Hepatocyte (in vitro differentiated cells): ENCODE measurements around the gene XXYLT1. TPM values are rescaled to one million over a fixed set of nuclear protein-coding genes. Genes with fewer than 3 reads are reported as not detected.

Experiments used
- DNase-seq: peaks from one replicate; pipeline ENCODE4 v3.0.0-alpha.2; 2016; ENCODE audit warnings: low spot score
- H2AFZ ChIP-seq: fragments of 200-600 bp; sonication (generic); 2 replicates; pipeline ENCODE4 v1.6.0; 2016; ENCODE audit warnings: antibody characterized with exemption, mild to moderate bottlenecking
- H3K27ac ChIP-seq: fragments of 200-600 bp; sonication (generic); 2 replicates; pipeline ENCODE4 v1.5.1; 2016; ENCODE audit warnings: mild to moderate bottlenecking
- H3K27me3 ChIP-seq: fragments of 200-600 bp; sonication (generic); 2 replicates; pipeline ENCODE4 v1.6.1; 2016
- H3K36me3 ChIP-seq: fragments of 200-600 bp; sonication (generic); replicated peaks from 2 replicates; pipeline ENCODE4 v1.5.1; 2016; ENCODE audit warnings: low read depth; ENCODE audit not compliant: insufficient read depth
- H3K4me1 ChIP-seq: fragments of 200-600 bp; sonication (generic); 2 replicates; pipeline ENCODE4 v1.5.1; 2016; ENCODE audit warnings: mild to moderate bottlenecking, moderate library complexity; ENCODE audit not compliant: insufficient read depth
- H3K4me2 ChIP-seq: fragments of 200-600 bp; sonication (generic); 2 replicates; pipeline ENCODE4 v1.6.0; 2016
- H3K4me3 ChIP-seq: fragments of 200-600 bp; sonication (generic); 2 replicates; pipeline ENCODE4 v1.5.1; 2016; ENCODE audit warnings: mild to moderate bottlenecking
- H3K79me2 ChIP-seq: fragments of 200-600 bp; sonication (generic); 2 replicates; pipeline ENCODE4 v1.6.0; 2017; ENCODE audit warnings: mild to moderate bottlenecking
- H3K9me2 ChIP-seq: fragments of 200-600 bp; sonication (generic); replicated peaks from 2 replicates; pipeline ENCODE4 v1.6.0; 2017; ENCODE audit warnings: mild to moderate bottlenecking; ENCODE audit not compliant: insufficient read depth
- H3K9me3 ChIP-seq: fragments of 200-600 bp; sonication (generic); 2 replicates; pipeline ENCODE4 v1.5.1; 2016; ENCODE audit warnings: low read depth, mild to moderate bottlenecking
- H4K20me1 ChIP-seq: fragments of 200-600 bp; sonication (generic); 2 replicates; pipeline ENCODE4 v1.6.0; 2016; ENCODE audit warnings: mild to moderate bottlenecking; ENCODE audit not compliant: insufficient read depth, poor library complexity, severe bottlenecking
- CTCF ChIP-seq: fragments of 200-600 bp; sonication (generic); IDR thresholded peaks from 2 replicates; pipeline ENCODE4 v1.5.1; 2016; ENCODE audit warnings: antibody characterized with exemption, mild to moderate bottlenecking; ENCODE audit not compliant: poor library complexity
- EZH2 ChIP-seq: fragments of 200-600 bp; sonication (generic); IDR thresholded peaks from 2 replicates; pipeline ENCODE4 v1.6.1; 2016; ENCODE audit warnings: antibody characterized with exemption, mild to moderate bottlenecking, borderline replicate concordance
- EZH2phosphoT487 ChIP-seq: fragments of 200-600 bp; sonication (generic); IDR thresholded peaks from one replicate; pipeline ENCODE4 v1.6.1; 2018; ENCODE audit warnings: antibody characterized with exemption, mild to moderate bottlenecking, low read depth, moderate library complexity; ENCODE audit not compliant: unreplicated experiment, severe bottlenecking
- WGBS: methylation state at CpG from one replicate; pipeline ENCODE4 v1.1.6; 2016; ENCODE audit warnings: low lambda C conversion rate; ENCODE audit errors: missing lambda C conversion rate; 5-methylcytosine and 5-hydroxymethylcytosine counted together
- polyA plus RNA-seq: library from polyadenylated mRNA; unstranded; fragments of >200 nt; fragmentation: Nextera tagmentation; extraction: Ambion mirVana; gene quantifications from 2 replicates; pipeline ENCODE4 v1.2.1, GENCODE V29; 2016
- total RNA-seq: library from RNA; depleted of rRNA; stranded (reverse); fragments of >200 nt; gene quantifications from 2 replicates; pipeline ENCODE4 v1.2.3, GENCODE V29; 2014

XXYLT1 gene
- total and polyA plus RNA-seq, 2 experiments from 2014 or later = 20.9 to 25.6 TPM

GRCh38 chr3:195104340-195104739, 166.6 kb downstream of the XXYLT1 start:
- TF ChIP-seq EZH2phosphoT487 (no peak), CTCF (no peak), EZH2 (no peak)
- H2AFZ ChIP-seq = no peak overlapping the region
- peak overlapping the region; percentile 80 for H3K27ac ChIP-seq
- H3K27me3 ChIP-seq = no peaks in the 10 kb centered on the region
- WGBS = 93% methylated on average over 8 of the region's 8 CpGs
- H3K4me3 ChIP-seq = no peak overlapping the region
- no peaks in the 10 kb centered on the region for H3K9me3 ChIP-seq
- no peaks in the 10 kb centered on the region for H3K36me3 ChIP-seq
- H4K20me1 ChIP-seq = no peaks in the 10 kb centered on the region
- no peak overlapping the region for H3K4me2 ChIP-seq
- H3K9me2 ChIP-seq = no peaks in the 10 kb centered on the region
- DNase-seq = no peak
- H3K79me2 ChIP-seq = no peaks in the 10 kb centered on the region
- peaks cover 22% of the 10 kb centered on the region for H3K4me1 ChIP-seq

GRCh38 chr3:195103623-195104022, 167.3 kb downstream of the XXYLT1 start:
- peak overlapping the region; percentile 72 for H3K27ac ChIP-seq
- WGBS = 79% methylated on average over 2 of the region's 2 CpGs
- DNase-seq = no peak

GRCh38 chr3:195102609-195103467, 168.1 kb downstream of the XXYLT1 start:
- no peaks in the 10 kb centered on the region for H3K27me3 ChIP-seq
- H2AFZ ChIP-seq = no peak overlapping the region
- peak; percentile 69 for DNase-seq
- no peak overlapping the region for H3K4me2 ChIP-seq
- no peaks in the 10 kb centered on the region for H3K79me2 ChIP-seq
- H3K4me3 ChIP-seq = no peak overlapping the region
- no peaks in the 10 kb centered on the region for H3K9me2 ChIP-seq
- H3K36me3 ChIP-seq = no peaks in the 10 kb centered on the region
- TF ChIP-seq EZH2 (no peak), CTCF (no peak), EZH2phosphoT487 (no peak)
- WGBS = 81% methylated on average over 32 of the region's 32 CpGs
- peaks cover 22% of the 10 kb centered on the region for H3K4me1 ChIP-seq
- no peaks in the 10 kb centered on the region for H4K20me1 ChIP-seq
- peak overlapping the region; percentile 72 for H3K27ac ChIP-seq
- no peaks in the 10 kb centered on the region for H3K9me3 ChIP-seq

More at GRCh38 chr3:195103623-195104022, 167.3 kb downstream of the XXYLT1 start:
- no peaks in the 10 kb centered on the region for H3K79me2 ChIP-seq
- no peak overlapping the region for H3K4me3 ChIP-seq
- H3K27me3 ChIP-seq = no peaks in the 10 kb centered on the region
- H3K9me2 ChIP-seq = no peaks in the 10 kb centered on the region
- no peaks in the 10 kb centered on the region for H3K9me3 ChIP-seq
- no peaks in the 10 kb centered on the region for H4K20me1 ChIP-seq
- peaks cover 22% of the 10 kb centered on the region for H3K4me1 ChIP-seq
- no peaks in the 10 kb centered on the region for H3K36me3 ChIP-seq
- TF ChIP-seq EZH2phosphoT487 = no peak
- no peak for TF ChIP-seq CTCF
- TF ChIP-seq EZH2 = no peak
- H3K4me2 ChIP-seq = no peak overlapping the region
- no peak overlapping the region for H2AFZ ChIP-seq
